COLO668 (cell line): Measurements from ENCODE around the gene MAFB.

Source experiments
- DNase-seq: peaks from one replicate; lab custom pipeline; 2025; ENCODE audit not compliant: unreplicated experiment; lab: John Stamatoyannopoulos, UW

Gene MAFB

GRCh38 chr20:40682104-40682981 lies 6.7 kb downstream of the MAFB start:
- DNase-seq = no peak

- DNase-seq = no peak
Observed at GRCh38 chr20:40681684-40682083, 7.4 kb downstream of the MAFB start.

GRCh38 chr20:40681165-40681564 lies 7.9 kb downstream of the MAFB start:
- DNase-seq = no peak

GRCh38 chr20:40680161-40680959 lies 8.7 kb downstream of the MAFB start:
- no peak for DNase-seq

GRCh38 chr20:40679184-40679583 lies 9.9 kb downstream of the MAFB start:
- DNase-seq = no peak

- no peak for DNase-seq
Observed at GRCh38 chr20:40678286-40678875, 10.7 kb downstream of the MAFB start.

- no peak for DNase-seq
Observed at GRCh38 chr20:40677343-40677924, 11.6 kb downstream of the MAFB start.

GRCh38 chr20:40676491-40677269 lies 12.4 kb downstream of the MAFB start:
- DNase-seq = no peak

- no peak for DNase-seq
Observed at GRCh38 chr20:40675599-40676221, 13.3 kb downstream of the MAFB start.

- no peak for DNase-seq
Observed at GRCh38 chr20:40673442-40673841, 15.6 kb downstream of the MAFB start.

GRCh38 chr20:40672095-40672494 lies 16.9 kb downstream of the MAFB start:
- no peak for DNase-seq

GRCh38 chr20:40670253-40670652 lies 18.8 kb downstream of the MAFB start:
- no peak for DNase-seq

GRCh38 chr20:40669692-40670091 lies 19.3 kb downstream of the MAFB start:
- DNase-seq = no peak

GRCh38 chr20:40668449-40669228 lies 20.4 kb downstream of the MAFB start:
- no peak for DNase-seq

- no peak for DNase-seq
Observed at GRCh38 chr20:40667503-40667902, 21.5 kb downstream of the MAFB start.

GRCh38 chr20:40666336-40666735 lies 22.7 kb downstream of the MAFB start:
- no peak for DNase-seq

- DNase-seq = no peak
Observed at GRCh38 chr20:40664891-40665290, 24.1 kb downstream of the MAFB start.

GRCh38 chr20:40663991-40664880 lies 24.8 kb downstream of the MAFB start:
- DNase-seq = no peak
